SK-N-MC (cell line): ENCODE data around the gene PEPD.

Source experiments
- EZH2 ChIP-seq: fragments of 200-600 bp; sonication (generic); IDR thresholded peaks from one replicate; pipeline ENCODE4 v1.6.1; 2017; ENCODE audit warnings: antibody characterized with exemption
- POLR2AphosphoS5 ChIP-seq: IDR thresholded peaks from 2 replicates; pipeline ENCODE4 v1.6.1; 2012; ENCODE audit warnings: mild to moderate bottlenecking, low read depth, low read length, borderline replicate concordance

DNA sequence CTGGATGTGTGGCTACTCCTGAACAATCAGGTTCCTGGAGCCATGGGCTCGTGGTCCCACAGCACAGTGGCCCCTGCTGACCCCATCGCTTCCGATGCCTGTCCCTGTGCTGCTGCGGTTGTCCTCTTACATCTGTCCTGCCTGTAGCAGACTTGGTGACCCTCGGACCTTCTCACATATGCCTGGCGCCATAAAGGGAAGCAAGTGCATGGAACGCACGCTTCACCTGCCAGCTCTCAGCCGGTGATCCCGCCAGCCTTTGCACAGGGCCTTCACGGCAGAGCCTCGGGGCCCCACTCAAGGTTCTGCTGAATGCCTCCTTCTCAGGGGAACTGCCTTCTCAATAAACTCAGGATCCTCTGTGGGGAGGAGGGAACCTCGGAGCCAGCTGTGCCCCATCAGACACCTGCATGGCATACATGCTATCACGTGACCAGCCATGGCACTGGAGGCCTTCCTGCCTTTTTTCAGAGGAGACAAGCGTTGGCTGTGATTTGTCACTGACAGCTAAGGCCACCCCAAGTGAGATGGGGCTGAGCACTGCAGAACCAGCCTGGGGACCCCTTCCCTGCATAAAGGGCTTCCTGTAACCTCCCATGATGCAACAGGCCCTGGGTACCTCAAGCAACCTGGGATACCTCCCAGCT, 24.3 kb downstream of the PEPD start:
- TF ChIP-seq EZH2 (no peak), POLR2AphosphoS5 (no peak)
